Uterus (tissue), 4 donors: ENCODE data around the gene EHMT1. TPM values are rescaled to one million over a fixed set of nuclear protein-coding genes. Genes with fewer than 3 reads are reported as not detected.

Source experiments
- DNase-seq, 2 donors: peaks; one replicate each; pipeline ENCODE4 v3.0.0-alpha.2; 2019 to 2020
- H3K27ac ChIP-seq, 2 donors: fragments of 200-600 bp; sonication (generic); 1 replicate in 1 of 2; 2 replicates in 1 of 2; pipeline ENCODE4 v1.5.1; 2016 to 2018
- H3K27me3 ChIP-seq, 2 donors: fragments of 200-600 bp; sonication (generic); one replicate each; pipeline ENCODE4 v1.5.1; 2018 to 2019; ENCODE audit warnings: control low read depth in 1 of 2
- H3K36me3 ChIP-seq, 2 donors: fragments of 200-600 bp; sonication (generic); one replicate each; pipeline ENCODE4 v1.5.1; 2019; ENCODE audit warnings: control low read depth in 1 of 2
- H3K4me1 ChIP-seq, 2 donors: fragments of 200-600 bp; sonication (generic); one replicate each; pipeline ENCODE4 v1.5.1; 2018 to 2019; ENCODE audit warnings: control low read depth in 1 of 2
- H3K4me3 ChIP-seq, 2 donors: fragments of 200-600 bp; sonication (generic); 1 replicate in 1 of 2; 2 replicates in 1 of 2; pipeline ENCODE4 v1.5.1; 2018 to 2019; ENCODE audit warnings: mild to moderate bottlenecking in 1 of 2
- H3K9me3 ChIP-seq, 2 donors: fragments of 200-600 bp; sonication (generic); one replicate each; pipeline ENCODE4 v1.5.1; 2019; ENCODE audit warnings: control low read depth in 1 of 2
- CTCF ChIP-seq, 4 experiments: fragments of 200-600 bp in 2 of 4; fragments of 450-650 bp in 2 of 4; sonication (generic) in 2 of 4; IDR thresholded peaks; one replicate each; pipeline ENCODE4 v1.5.1; 2016 to 2019; ENCODE audit warnings: antibody characterized with exemption in 4 of 4, mild to moderate bottlenecking in 2 of 4, moderate library complexity in 1 of 4
- POLR2A ChIP-seq, 2 donors: fragments of 450-650 bp; IDR thresholded peaks; one replicate each; pipeline ENCODE4 v1.6.1; 2016; ENCODE audit warnings: antibody characterized with exemption in 2 of 2, mild to moderate bottlenecking in 1 of 2, moderate library complexity in 1 of 2
- intact Hi-C: fragments of 100-400 bp; cut with DNase I; formaldehyde crosslinking; loops from one replicate; pipeline ENCODE4 v1.15.1; 2023; ENCODE audit warnings: low total_unique reads
- total RNA-seq, 4 donors: library from RNA; depleted of rRNA in 3 of 4; stranded (reverse); fragments of >200 nt in 3 of 4; gene quantifications; one replicate each; pipeline versions ENCODE4 v1.1.0 to v1.2.4, GENCODE V29; 2014 to 2023
- donor health status: DM: yes; HTN: yes; CAD: no.

EHMT1 gene
- total RNA-seq, 4 donors from 2014 or later: 32.6 to 109 (median 74.9) TPM

GRCh38 chr9:137580954-137581322 lies 37.9 kb upstream of the EHMT1 start:
- no peaks in the 10 kb centered on the region for H3K27me3 ChIP-seq
- no peak overlapping the region for H3K4me3 ChIP-seq
- no peaks in the 10 kb centered on the region for H3K36me3 ChIP-seq
- peaks cover 5% of the 10 kb centered on the region in 2 donors for H3K4me1 ChIP-seq
- intact Hi-C loops: no loop called here
- H3K27ac ChIP-seq: no peak overlapping the region
- TF ChIP-seq CTCF (IDR thresholded peaks at IDR 0.05): no peak
- no peak for TF ChIP-seq POLR2A (IDR thresholded peaks at IDR 0.05)
- no peaks in the 10 kb centered on the region for H3K9me3 ChIP-seq
- DNase-seq: no peak

GRCh38 chr9:137581361-137582285 lies 37.2 kb upstream of the EHMT1 start:
- no peak for TF ChIP-seq POLR2A (IDR thresholded peaks at IDR 0.05)
- TF ChIP-seq CTCF (IDR thresholded peaks at IDR 0.05): no peak
- no peaks in the 10 kb centered on the region for H3K9me3 ChIP-seq
- no peak for DNase-seq
- no peak overlapping the region for H3K4me3 ChIP-seq
- no peak overlapping the region for H3K27ac ChIP-seq
- no peaks in the 10 kb centered on the region for H3K27me3 ChIP-seq
- H3K4me1 ChIP-seq: peaks cover 5% of the 10 kb centered on the region in 2 donors
- no peaks in the 10 kb centered on the region for H3K36me3 ChIP-seq
- intact Hi-C loops: no loop called here

GRCh38 chr9:137582286-137582860 lies 36.4 kb upstream of the EHMT1 start:
- H3K9me3 ChIP-seq: no peaks in the 10 kb centered on the region
- intact Hi-C loops: no loop called here
- TF ChIP-seq CTCF (IDR thresholded peaks at IDR 0.05): no peak
- no peak for TF ChIP-seq POLR2A (IDR thresholded peaks at IDR 0.05)
- H3K4me3 ChIP-seq: no peak overlapping the region
- no peak for DNase-seq
- no peaks in the 10 kb centered on the region for H3K27me3 ChIP-seq
- H3K4me1 ChIP-seq: peaks cover 4 to 5% of the 10 kb centered on the region in 2 donors
- H3K36me3 ChIP-seq: no peaks in the 10 kb centered on the region
- no peak overlapping the region for H3K27ac ChIP-seq

- H3K27ac ChIP-seq: no peak overlapping the region
- H3K27me3 ChIP-seq: no peaks in the 10 kb centered on the region
- TF ChIP-seq CTCF (IDR thresholded peaks at IDR 0.05) (no peak), POLR2A (IDR thresholded peaks at IDR 0.05) (no peak)
- intact Hi-C loops: no loop called here
- no peaks in the 10 kb centered on the region for H3K36me3 ChIP-seq
- DNase-seq: no peak
- H3K4me1 ChIP-seq: peaks cover 0 to 5% of the 10 kb centered on the region in 2 donors
- H3K4me3 ChIP-seq: no peak overlapping the region
- H3K9me3 ChIP-seq: no peaks in the 10 kb centered on the region
These were observed 35.5 kb upstream of the EHMT1 start for GRCh38 chr9:137583347-137583746.

DNA sequence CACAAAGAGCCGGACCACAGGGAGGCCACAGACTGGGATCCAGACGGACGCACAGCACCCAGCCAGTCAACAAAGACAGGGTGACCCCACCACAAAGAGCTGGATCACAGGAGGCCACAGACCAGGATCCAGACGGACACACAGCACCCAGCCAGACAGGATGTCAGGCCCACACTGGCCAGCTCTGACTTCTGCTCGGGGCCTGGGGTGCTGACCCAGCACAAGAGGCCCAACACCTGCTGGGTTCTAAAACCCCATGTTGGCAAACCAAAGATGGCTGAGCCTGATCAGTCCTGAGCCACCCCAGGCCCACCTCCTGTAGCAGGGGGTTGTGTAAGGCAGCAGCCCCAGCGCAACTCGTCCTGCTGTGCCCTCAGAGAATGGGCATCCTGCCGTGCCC lies 34.8 kb upstream of the EHMT1 start:
- H3K4me3 ChIP-seq: no peak overlapping the region
- intact Hi-C loops: no loop called here
- H3K4me1 ChIP-seq: peaks cover 0 to 5% of the 10 kb centered on the region in 2 donors
- no peaks in the 10 kb centered on the region for H3K36me3 ChIP-seq
- no peak for DNase-seq
- H3K27me3 ChIP-seq: no peaks in the 10 kb centered on the region
- H3K9me3 ChIP-seq: no peaks in the 10 kb centered on the region
- TF ChIP-seq CTCF (IDR thresholded peaks at IDR 0.05): no peak
- no peak for TF ChIP-seq POLR2A (IDR thresholded peaks at IDR 0.05)
- no peak overlapping the region for H3K27ac ChIP-seq
